Esophagus mucosa (tissue), 1 donor: ENCODE data around the gene CBFB. TPM values are rescaled to one million over a fixed set of nuclear protein-coding genes. Genes with fewer than 3 reads are reported as not detected.
"Not testable (repeated sequence)": the region's sequence is repeated elsewhere in the genome, so short reads cannot be mapped to it uniquely, and the experiment has no call there.

ENCODE experiments used
- ATAC-seq: fragments of 200-7000 bp; cut with Tn5 transposase; one replicate; pipeline ENCODE4 v1.9.1; 2020
- total RNA-seq: library from RNA; stranded (reverse); gene quantifications from one replicate; pipeline ENCODE4 v1.2.4, GENCODE V29; 2023
- donor health status: DM: yes; HTN: yes; CAD: no.

Gene CBFB
- total RNA-seq, 1 donor from 2014 or later, result 40.4 TPM

- ATAC-seq, result not testable (repeated sequence)
These were observed 12.6 kb downstream of the CBFB start for GRCh38 chr16:67041520-67041919.

GRCh38 chr16:67043420-67043819 lies 14.5 kb downstream of the CBFB start:
- ATAC-seq, result no peak

GRCh38 chr16:67050796-67051195 lies 21.8 kb downstream of the CBFB start:
- ATAC-seq, result no peak

- no peak for ATAC-seq
These were observed 23.4 kb downstream of the CBFB start for GRCh38 chr16:67052399-67052798.

- no peak for ATAC-seq
These were observed 24.9 kb downstream of the CBFB start for GRCh38 chr16:67053767-67054334.

- ATAC-seq, result no peak
These were observed 26.0 kb downstream of the CBFB start for GRCh38 chr16:67054901-67055300.

GRCh38 chr16:67055712-67056487 lies 27.0 kb downstream of the CBFB start:
- peak; percentile 99 for ATAC-seq

GRCh38 chr16:67063008-67063407 lies 34.1 kb downstream of the CBFB start:
- ATAC-seq, result no peak

GRCh38 chr16:67068212-67068753 lies 39.3 kb downstream of the CBFB start:
- ATAC-seq, result no peak

- no peak for ATAC-seq
These were observed 42.6 kb downstream of the CBFB start for GRCh38 chr16:67071476-67072048.

- ATAC-seq, result no peak
These were observed 46.4 kb downstream of the CBFB start for GRCh38 chr16:67075331-67075730.

- no peak for ATAC-seq
These were observed 48.9 kb downstream of the CBFB start for GRCh38 chr16:67077871-67078270.

- ATAC-seq, result no peak
These were observed 53.2 kb downstream of the CBFB start for GRCh38 chr16:67082100-67082499.

GRCh38 chr16:67082891-67083290 lies 53.9 kb downstream of the CBFB start:
- ATAC-seq, result no peak

- no peak for ATAC-seq
These were observed 55.5 kb downstream of the CBFB start for GRCh38 chr16:67084345-67085028.

GRCh38 chr16:67086822-67087221 lies 57.9 kb downstream of the CBFB start:
- no peak for ATAC-seq

GRCh38 chr16:67087291-67087690 lies 58.3 kb downstream of the CBFB start:
- no peak for ATAC-seq

GRCh38 chr16:67087803-67088202 lies 58.9 kb downstream of the CBFB start:
- no peak for ATAC-seq

GRCh38 chr16:67088551-67088950 lies 59.6 kb downstream of the CBFB start:
- ATAC-seq, result no peak

GRCh38 chr16:67089101-67089500 lies 60.2 kb downstream of the CBFB start:
- ATAC-seq, result no peak

GRCh38 chr16:67091906-67092566 lies 63.1 kb downstream of the CBFB start:
- no peak for ATAC-seq

- no peak for ATAC-seq
These were observed 64.3 kb downstream of the CBFB start for GRCh38 chr16:67093098-67093726.
